CD4-positive, alpha-beta T cell (primary cell): Measurements from ENCODE around the gene KCNAB2. TPM values are rescaled to one million over a fixed set of nuclear protein-coding genes. Genes with fewer than 3 reads are reported as not detected.

ENCODE experiments used
- ATAC-seq: fragments of 200-7000 bp; cut with Tn5 transposase; one replicate; pipeline ENCODE4 v1.10.0; 2022; ENCODE audit warnings: mild to moderate bottlenecking; ENCODE audit not compliant: poor library complexity
- CTCF ChIA-PET: fragments of 350-600 bp; sonication (Branson Sonifier 250); formaldehyde crosslinking; loops from one replicate; lab custom pipeline; 2021; ENCODE audit warnings: antibody characterized with exemption, inconsistent platforms; lab: Charles Lee
- POLR2A ChIA-PET: fragments of 350-600 bp; sonication (Branson Sonifier 250); formaldehyde crosslinking; loops from one replicate; lab custom pipeline; 2021; ENCODE audit warnings: antibody characterized with exemption, inconsistent platforms; lab: Charles Lee
- DNase-seq, 14 experiments: peaks; one replicate each; pipeline ENCODE4 v3.0.0-alpha.2; 2013 to 2020; ENCODE audit warnings: mixed read lengths in 2 of 14
- H3K27ac ChIP-seq, 2 donors: one replicate each; pipeline versions ENCODE4 v1.5.1 to v1.7.0; 2013; ENCODE audit warnings: low read length in 2 of 2, low read depth in 1 of 2, mild to moderate bottlenecking in 1 of 2
- H3K27me3 ChIP-seq, 2 experiments: 1 replicate in 1 of 2; 2 replicates in 1 of 2; pipeline versions ENCODE4 v1.6.1 to v1.7.0; 2013; ENCODE audit warnings: low read length in 2 of 2, control low read depth in 1 of 2, mild to moderate bottlenecking in 1 of 2, moderate library complexity in 1 of 2; ENCODE audit not compliant: insufficient read depth in 2 of 2, control insufficient read depth in 1 of 2
- H3K36me3 ChIP-seq: one replicate; pipeline ENCODE4 v1.6.1; 2013; ENCODE audit warnings: low read length, control low read depth; ENCODE audit not compliant: insufficient read depth
- H3K4me1 ChIP-seq: one replicate; pipeline ENCODE4 v1.6.1; 2013; ENCODE audit warnings: low read length, control low read depth; ENCODE audit not compliant: insufficient read depth
- H3K4me3 ChIP-seq: one replicate; pipeline ENCODE4 v1.5.1; 2013; ENCODE audit warnings: mild to moderate bottlenecking, low read length, moderate library complexity
- H3K9me3 ChIP-seq, 2 experiments: 1 replicate in 1 of 2; 2 replicates in 1 of 2; pipeline versions ENCODE4 v1.6.1 to v1.7.0; 2013; ENCODE audit warnings: low read length in 2 of 2, mild to moderate bottlenecking in 2 of 2, control low read depth in 1 of 2, moderate library complexity in 1 of 2; ENCODE audit not compliant: control insufficient read depth in 1 of 2, insufficient read depth in 1 of 2
- H3K27ac Mint-ChIP-seq: one replicate; pipeline ENCODE4 v1.8.0; 2020; ENCODE audit warnings: mixed read lengths
- H3K27me3 Mint-ChIP-seq: one replicate; pipeline ENCODE4 v1.8.0; 2021; ENCODE audit warnings: mixed read lengths
- H3K36me3 Mint-ChIP-seq: one replicate; pipeline ENCODE4 v1.8.0; 2021; ENCODE audit warnings: low read depth, mixed read lengths
- H3K4me1 Mint-ChIP-seq: one replicate; pipeline ENCODE4 v1.8.0; 2021; ENCODE audit warnings: low read depth, mixed read lengths
- H3K4me3 Mint-ChIP-seq: one replicate; pipeline ENCODE4 v1.8.0; 2020; ENCODE audit warnings: mild to moderate bottlenecking, mixed read lengths
- H3K9me3 Mint-ChIP-seq: one replicate; pipeline ENCODE4 v1.8.0; 2020; ENCODE audit warnings: mixed read lengths
- intact Hi-C, 2 experiments: fragments of 100-400 bp; cut with DNase I in 1 of 2; cut with micrococcal nuclease in 1 of 2; formaldehyde crosslinking; loops; one replicate each; pipeline versions ENCODE4 v1.15.1 to v1.9.0; 2023 to 2025; cut with DNase I, micrococcal nuclease
- total RNA-seq, 174 experiments: library from RNA in 2 of 174; stranded (reverse) in 2 of 174; gene quantifications; one replicate each; pipeline ENCODE4 v1.2.3 and lab custom pipeline; 2021 to 2026
- TF ChIP-seq, protein P1 (sequence below): fragments of 200-600 bp; IDR thresholded peaks from one replicate; pipeline ENCODE4 v1.8.0; 2022; ENCODE audit warnings: antibody characterized with exemption, mild to moderate bottlenecking

Gene KCNAB2
- total RNA-seq, 2 experiments from 2014 or later = 147 to 155 TPM

DNA sequence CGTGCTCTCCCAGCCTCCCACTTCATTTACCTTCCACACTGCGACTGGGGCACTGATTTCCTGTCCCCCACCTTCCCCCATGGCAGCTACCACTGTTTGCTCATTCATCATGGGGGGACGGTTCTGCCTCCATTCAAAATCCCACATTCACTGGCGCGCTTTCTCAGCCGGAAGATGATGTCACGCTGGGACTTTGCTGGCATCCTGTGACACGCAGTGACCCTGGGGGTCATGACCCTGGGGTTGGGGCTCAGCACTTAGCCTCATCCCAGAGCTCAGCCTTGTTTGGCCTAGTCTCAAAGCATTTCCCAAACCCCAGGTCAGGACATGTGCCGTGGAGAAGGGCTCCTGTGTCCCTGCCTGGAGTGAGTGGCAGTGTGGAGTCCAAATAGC lies 582 bp upstream of the KCNAB2 start:
- intact Hi-C loops = no loop called here
- ChIA-PET CTCF (no interaction called here), POLR2A (no interaction called here)
- H3K27ac Mint-ChIP-seq = no peak overlapping the region
- Histone ChIP-seq H3K27ac (no peak overlapping the region), H3K36me3 (peaks cover 91% of the 10 kb centered on the region), H3K27me3 (no peaks in the 10 kb centered on the region), H3K4me1 (peaks cover 10% of the 10 kb centered on the region), H3K9me3 (peaks cover 0 to 4% of the 10 kb centered on the region in 2 experiments), H3K4me3 (no peak overlapping the region)
- DNase-seq (no peak), ATAC-seq (no peak)
- no peak overlapping the region for H3K4me3 Mint-ChIP-seq
- peaks cover 5% of the 10 kb centered on the region for H3K4me1 Mint-ChIP-seq
- TF ChIP-seq, protein P1, sequence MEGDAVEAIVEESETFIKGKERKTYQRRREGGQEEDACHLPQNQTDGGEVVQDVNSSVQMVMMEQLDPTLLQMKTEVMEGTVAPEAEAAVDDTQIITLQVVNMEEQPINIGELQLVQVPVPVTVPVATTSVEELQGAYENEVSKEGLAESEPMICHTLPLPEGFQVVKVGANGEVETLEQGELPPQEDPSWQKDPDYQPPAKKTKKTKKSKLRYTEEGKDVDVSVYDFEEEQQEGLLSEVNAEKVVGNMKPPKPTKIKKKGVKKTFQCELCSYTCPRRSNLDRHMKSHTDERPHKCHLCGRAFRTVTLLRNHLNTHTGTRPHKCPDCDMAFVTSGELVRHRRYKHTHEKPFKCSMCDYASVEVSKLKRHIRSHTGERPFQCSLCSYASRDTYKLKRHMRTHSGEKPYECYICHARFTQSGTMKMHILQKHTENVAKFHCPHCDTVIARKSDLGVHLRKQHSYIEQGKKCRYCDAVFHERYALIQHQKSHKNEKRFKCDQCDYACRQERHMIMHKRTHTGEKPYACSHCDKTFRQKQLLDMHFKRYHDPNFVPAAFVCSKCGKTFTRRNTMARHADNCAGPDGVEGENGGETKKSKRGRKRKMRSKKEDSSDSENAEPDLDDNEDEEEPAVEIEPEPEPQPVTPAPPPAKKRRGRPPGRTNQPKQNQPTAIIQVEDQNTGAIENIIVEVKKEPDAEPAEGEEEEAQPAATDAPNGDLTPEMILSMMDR = no peak
- H3K27me3 Mint-ChIP-seq = no peaks in the 10 kb centered on the region
- peaks cover 52% of the 10 kb centered on the region for H3K36me3 Mint-ChIP-seq
- no peaks in the 10 kb centered on the region for H3K9me3 Mint-ChIP-seq

DNA sequence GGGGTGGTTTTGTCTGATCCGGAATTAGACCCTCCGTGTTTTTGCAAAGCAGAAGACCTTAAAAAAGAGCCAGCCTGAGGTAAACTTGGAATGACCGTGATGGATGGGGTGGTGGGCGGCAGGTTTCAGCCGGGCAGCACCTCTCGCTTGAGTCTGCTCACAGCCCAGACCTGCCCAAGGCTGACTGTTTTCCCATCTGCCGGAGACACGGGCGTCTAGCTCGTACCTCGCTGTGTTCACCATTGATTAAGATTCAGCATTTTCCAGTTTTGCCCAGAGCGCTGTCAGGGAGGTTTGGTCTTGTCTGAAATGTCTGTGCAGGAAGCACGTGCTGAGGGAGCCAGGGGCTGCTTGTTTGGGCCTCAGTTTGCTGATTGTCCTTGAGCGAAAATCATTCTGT lies 591 bp downstream of the KCNAB2 start:
- Mint-ChIP-seq H3K4me3 (no peak overlapping the region), H3K9me3 (no peaks in the 10 kb centered on the region), H3K36me3 (peaks cover 55% of the 10 kb centered on the region), H3K4me1 (peaks cover 5% of the 10 kb centered on the region), H3K27ac (no peak overlapping the region), H3K27me3 (no peaks in the 10 kb centered on the region)
- TF ChIP-seq, protein P1 = no peak
- peaks cover 0 to 4% of the 10 kb centered on the region in 2 experiments for H3K9me3 ChIP-seq
- no peak for ATAC-seq
- H3K4me3 ChIP-seq = no peak overlapping the region
- DNase-seq = no peak
- ChIA-PET POLR2A (no interaction called here), CTCF (no interaction called here)
- intact Hi-C loops = no loop called here
- no peaks in the 10 kb centered on the region for H3K27me3 ChIP-seq
- H3K36me3 ChIP-seq = peaks cover 90% of the 10 kb centered on the region
- H3K4me1 ChIP-seq = peaks cover 13% of the 10 kb centered on the region
- H3K27ac ChIP-seq = no peak overlapping the region

DNA sequence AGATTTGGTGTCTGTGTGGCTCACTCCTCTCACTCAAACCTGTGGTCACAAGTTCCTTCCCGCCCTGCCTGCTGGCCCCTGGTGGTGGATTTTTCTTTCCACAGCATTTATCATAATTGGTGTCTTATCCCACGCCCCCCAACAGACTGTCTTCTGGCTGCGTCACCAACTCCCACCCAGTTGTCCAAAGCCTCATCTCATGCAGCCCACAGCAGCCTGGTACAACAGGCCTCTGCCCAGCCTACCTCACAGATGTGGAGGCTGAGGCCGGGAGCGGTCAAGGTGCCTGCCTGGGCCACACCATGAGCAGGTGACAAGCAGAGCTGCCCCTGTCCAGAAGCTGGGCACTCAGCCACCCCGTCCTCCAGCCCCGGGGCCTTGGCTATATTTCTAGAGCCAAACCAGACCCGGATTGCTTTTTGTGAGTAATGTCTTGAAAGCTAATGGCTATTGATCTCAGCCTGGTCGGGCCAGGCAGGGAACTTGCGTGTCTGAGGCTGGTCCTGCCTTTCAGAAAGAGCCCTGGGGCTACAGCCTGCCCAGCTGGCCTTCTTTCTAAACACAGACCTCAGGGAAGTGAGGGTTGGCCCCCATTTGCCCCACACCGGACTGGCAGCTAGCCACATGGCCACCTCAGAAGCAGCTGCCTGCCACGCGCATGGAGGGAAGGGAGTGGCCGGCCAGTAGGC lies 2.6 kb downstream of the KCNAB2 start:
- DNase-seq (no peak), ATAC-seq (no peak)
- Mint-ChIP-seq H3K27me3 (no peaks in the 10 kb centered on the region), H3K4me1 (peaks cover 13% of the 10 kb centered on the region), H3K36me3 (peaks cover 48% of the 10 kb centered on the region), H3K4me3 (no peak overlapping the region), H3K9me3 (no peaks in the 10 kb centered on the region), H3K27ac (no peak overlapping the region)
- Histone ChIP-seq H3K9me3 (peaks cover 0 to 4% of the 10 kb centered on the region in 2 experiments), H3K27me3 (no peaks in the 10 kb centered on the region), H3K36me3 (peaks cover 80% of the 10 kb centered on the region), H3K4me3 (no peak overlapping the region), H3K4me1 (peaks cover 12% of the 10 kb centered on the region), H3K27ac (no peak overlapping the region)
- intact Hi-C loops = no loop called here
- CTCF ChIA-PET = no interaction called here
- POLR2A ChIA-PET = no interaction called here
- TF ChIP-seq, protein P1 = no peak
